Measurements from ENCODE around the gene KRT39.

The KRT39 gene

GRCh38 chr17:40912486-40913210 lies 54.1 kb downstream of the KRT39 start:
- no peaks in the 10 kb centered on the region for H3K4me1 ChIP-seq (ENCODE audit: control insufficient read depth, insufficient read depth, low read length, poor library complexity, severe bottlenecking)
- no peaks in the 10 kb centered on the region for H3K9me3 ChIP-seq (ENCODE audit: control insufficient read depth, low read length)
- H3K27ac ChIP-seq (ENCODE audit: insufficient read depth, low read length, poor library complexity, severe bottlenecking), result no peak overlapping the region
- H3K27me3 ChIP-seq (replicated peaks; ENCODE audit: control insufficient read depth, insufficient read depth, low read length, poor library complexity, severe bottlenecking), result peaks cover 6% of the 10 kb centered on the region
- H3K36me3 ChIP-seq (ENCODE audit: control insufficient read depth, insufficient read depth, low read length), result no peaks in the 10 kb centered on the region
- H3K4me3 ChIP-seq (ENCODE audit: insufficient read depth, low read depth, low read length, poor library complexity, severe bottlenecking), result no peak overlapping the region
- no peak for DNase-seq

- H3K9me3 ChIP-seq (ENCODE audit: control insufficient read depth, low read length), result no peaks in the 10 kb centered on the region
- no peak overlapping the region for H3K27ac ChIP-seq (ENCODE audit: insufficient read depth, low read length, poor library complexity, severe bottlenecking)
- no peak for DNase-seq
- peaks cover 10% of the 10 kb centered on the region for H3K27me3 ChIP-seq (replicated peaks; ENCODE audit: control insufficient read depth, insufficient read depth, low read length, poor library complexity, severe bottlenecking)
- H3K4me3 ChIP-seq (ENCODE audit: insufficient read depth, low read depth, low read length, poor library complexity, severe bottlenecking), result no peak overlapping the region
- H3K36me3 ChIP-seq (ENCODE audit: control insufficient read depth, insufficient read depth, low read length), result no peaks in the 10 kb centered on the region
- no peaks in the 10 kb centered on the region for H3K4me1 ChIP-seq (ENCODE audit: control insufficient read depth, insufficient read depth, low read length, poor library complexity, severe bottlenecking)
Measured at GRCh38 chr17:40910441-40910841, 56.3 kb downstream of the KRT39 start.

DNA sequence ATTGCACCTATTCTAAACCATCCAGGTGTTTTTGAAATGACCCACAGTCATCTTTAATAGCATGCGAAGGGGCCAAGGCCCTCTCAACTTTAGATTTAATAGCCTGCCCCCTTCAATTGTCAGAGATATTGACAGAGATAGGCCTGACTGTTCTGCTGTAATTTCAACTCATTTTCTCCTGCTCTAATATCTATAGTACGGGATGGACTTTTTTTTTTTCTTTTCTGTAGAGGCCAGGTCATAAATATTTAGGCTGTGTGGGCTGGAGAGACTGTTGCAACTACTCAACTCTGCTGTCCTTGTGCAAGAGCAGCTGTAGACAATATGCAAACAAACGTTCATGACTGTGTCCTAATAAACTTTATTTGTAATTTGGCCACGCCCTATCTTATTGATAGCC lies 57.0 kb downstream of the KRT39 start:
- Histone ChIP-seq H3K36me3 (ENCODE audit: control insufficient read depth, insufficient read depth, low read length) (no peaks in the 10 kb centered on the region), H3K4me3 (ENCODE audit: insufficient read depth, low read depth, low read length, poor library complexity, severe bottlenecking) (no peak overlapping the region), H3K27ac (ENCODE audit: insufficient read depth, low read length, poor library complexity, severe bottlenecking) (no peak overlapping the region), H3K9me3 (ENCODE audit: control insufficient read depth, low read length) (no peaks in the 10 kb centered on the region), H3K4me1 (ENCODE audit: control insufficient read depth, insufficient read depth, low read length, poor library complexity, severe bottlenecking) (no peaks in the 10 kb centered on the region), H3K27me3 (replicated peaks; ENCODE audit: control insufficient read depth, insufficient read depth, low read length, poor library complexity, severe bottlenecking) (peaks cover 10% of the 10 kb centered on the region)
- no peak for DNase-seq

GRCh38 chr17:40909351-40909750 lies 57.4 kb downstream of the KRT39 start:
- Histone ChIP-seq H3K4me1 (ENCODE audit: control insufficient read depth, insufficient read depth, low read length, poor library complexity, severe bottlenecking) (no peaks in the 10 kb centered on the region), H3K36me3 (ENCODE audit: control insufficient read depth, insufficient read depth, low read length) (no peaks in the 10 kb centered on the region), H3K9me3 (ENCODE audit: control insufficient read depth, low read length) (no peaks in the 10 kb centered on the region), H3K4me3 (ENCODE audit: insufficient read depth, low read depth, low read length, poor library complexity, severe bottlenecking) (no peak overlapping the region), H3K27ac (ENCODE audit: insufficient read depth, low read length, poor library complexity, severe bottlenecking) (no peak overlapping the region), H3K27me3 (replicated peaks; ENCODE audit: control insufficient read depth, insufficient read depth, low read length, poor library complexity, severe bottlenecking) (peaks cover 10% of the 10 kb centered on the region)
- DNase-seq, result peak; percentile 31 to 49 (median 44)
